ENCODE data around the gene FANCC. TPM values are rescaled to one million over a fixed set of nuclear protein-coding genes. Genes with fewer than 3 reads are reported as not detected.

Gene FANCC
- total and polyA plus RNA-seq, 4 donors, result 8.3 to 32.4 (median 11.5) TPM

DNA sequence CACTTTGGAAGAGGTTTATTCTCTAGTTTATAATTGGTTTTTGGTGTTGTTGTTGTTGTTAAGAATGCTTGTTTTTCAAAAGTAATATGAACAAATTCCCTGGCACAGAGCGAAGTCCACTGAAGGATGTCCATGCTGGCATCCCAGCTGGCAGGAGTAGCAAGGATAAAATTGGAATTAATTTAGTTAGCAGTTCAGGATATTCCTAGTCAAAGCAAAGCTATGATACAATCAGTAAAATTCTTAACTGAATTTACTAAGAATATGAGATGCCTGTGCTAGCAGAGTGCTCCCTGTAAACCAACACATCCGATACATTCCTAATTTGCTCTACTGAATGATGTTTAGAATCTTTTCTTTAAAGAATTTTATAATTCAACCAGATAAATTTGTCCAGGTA, 161.4 kb downstream of the FANCC start:
- H3K27me3 ChIP-seq (ENCODE audit: control insufficient read depth in 4 of 4, insufficient read depth in 4 of 4, low read length in 3 of 4), result no peaks in the 10 kb centered on the region
- H3K4me1 ChIP-seq (ENCODE audit: control insufficient read depth in 4 of 4, insufficient read depth in 4 of 4, low read length in 3 of 4), result peaks cover 0 to 9% (median 4%) of the 10 kb centered on the region in 4 donors
- H3K9me3 ChIP-seq (ENCODE audit: control insufficient read depth in 4 of 4, low read length in 3 of 4), result no peaks in the 10 kb centered on the region
- 97% methylated on average over 2 of the region's 2 CpGs for WGBS
- DNase-seq (ENCODE audit: low spot score), result no peak
- H3K36me3 ChIP-seq (ENCODE audit: control insufficient read depth in 4 of 4, insufficient read depth in 3 of 4, low read depth in 1 of 4, low read length in 3 of 4), result no peaks in the 10 kb centered on the region
- H3K27ac ChIP-seq (ENCODE audit: low read depth in 1 of 2, low read length in 2 of 2), result no peak overlapping the region
- no peak for TF ChIP-seq EGR1 (IDR thresholded peaks at IDR 0.05; ENCODE audit: low read depth in 2 of 2)
- no peak overlapping the region for H3K9ac ChIP-seq (ENCODE audit: low read depth in 1 of 2, low read length in 2 of 2)
- H3K4me3 ChIP-seq (ENCODE audit: low read depth in 1 of 3, low read length in 3 of 3), result no peak overlapping the region

DNA sequence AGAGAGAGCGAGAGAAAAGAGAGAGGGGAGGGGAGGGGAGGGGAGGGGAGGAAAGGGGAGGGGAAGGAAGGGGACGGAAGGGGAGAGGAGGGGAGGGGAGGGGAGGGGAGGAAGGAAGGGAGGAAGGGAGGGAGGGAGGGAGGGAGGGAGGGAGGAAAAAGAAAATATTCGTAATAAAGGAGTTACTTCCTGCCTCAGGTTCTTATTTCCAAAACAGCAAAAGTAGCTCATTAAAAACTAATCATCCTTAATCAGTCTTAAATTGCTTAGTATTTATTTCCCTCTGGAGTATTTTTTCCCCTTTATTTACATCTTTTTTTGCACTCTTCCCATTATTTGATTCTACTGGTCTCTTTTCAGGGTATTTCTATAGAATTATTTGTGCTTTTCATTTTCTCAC, 162.3 kb downstream of the FANCC start:
- no peak overlapping the region for H3K27ac ChIP-seq (ENCODE audit: low read depth in 1 of 2, low read length in 2 of 2)
- H3K36me3 ChIP-seq (ENCODE audit: control insufficient read depth in 4 of 4, insufficient read depth in 3 of 4, low read depth in 1 of 4, low read length in 3 of 4), result no peaks in the 10 kb centered on the region
- H3K27me3 ChIP-seq (ENCODE audit: control insufficient read depth in 4 of 4, insufficient read depth in 4 of 4, low read length in 3 of 4), result no peaks in the 10 kb centered on the region
- TF ChIP-seq TAF1 (conservative IDR thresholded peaks at IDR 0.05) (no peak), NR2F2 (IDR thresholded peaks at IDR 0.05) (no peak), YY1 (IDR thresholded peaks at IDR 0.05) (no peak), SP1 (IDR thresholded peaks at IDR 0.05) (no peak), HNF4G (IDR thresholded peaks at IDR 0.05) (no peak), GABPA (IDR thresholded peaks at IDR 0.05 in 1 of 2, conservative IDR thresholded peaks at IDR 0.05 in 1 of 2) (no peak)
- TF ChIP-seq, protein P1, sequence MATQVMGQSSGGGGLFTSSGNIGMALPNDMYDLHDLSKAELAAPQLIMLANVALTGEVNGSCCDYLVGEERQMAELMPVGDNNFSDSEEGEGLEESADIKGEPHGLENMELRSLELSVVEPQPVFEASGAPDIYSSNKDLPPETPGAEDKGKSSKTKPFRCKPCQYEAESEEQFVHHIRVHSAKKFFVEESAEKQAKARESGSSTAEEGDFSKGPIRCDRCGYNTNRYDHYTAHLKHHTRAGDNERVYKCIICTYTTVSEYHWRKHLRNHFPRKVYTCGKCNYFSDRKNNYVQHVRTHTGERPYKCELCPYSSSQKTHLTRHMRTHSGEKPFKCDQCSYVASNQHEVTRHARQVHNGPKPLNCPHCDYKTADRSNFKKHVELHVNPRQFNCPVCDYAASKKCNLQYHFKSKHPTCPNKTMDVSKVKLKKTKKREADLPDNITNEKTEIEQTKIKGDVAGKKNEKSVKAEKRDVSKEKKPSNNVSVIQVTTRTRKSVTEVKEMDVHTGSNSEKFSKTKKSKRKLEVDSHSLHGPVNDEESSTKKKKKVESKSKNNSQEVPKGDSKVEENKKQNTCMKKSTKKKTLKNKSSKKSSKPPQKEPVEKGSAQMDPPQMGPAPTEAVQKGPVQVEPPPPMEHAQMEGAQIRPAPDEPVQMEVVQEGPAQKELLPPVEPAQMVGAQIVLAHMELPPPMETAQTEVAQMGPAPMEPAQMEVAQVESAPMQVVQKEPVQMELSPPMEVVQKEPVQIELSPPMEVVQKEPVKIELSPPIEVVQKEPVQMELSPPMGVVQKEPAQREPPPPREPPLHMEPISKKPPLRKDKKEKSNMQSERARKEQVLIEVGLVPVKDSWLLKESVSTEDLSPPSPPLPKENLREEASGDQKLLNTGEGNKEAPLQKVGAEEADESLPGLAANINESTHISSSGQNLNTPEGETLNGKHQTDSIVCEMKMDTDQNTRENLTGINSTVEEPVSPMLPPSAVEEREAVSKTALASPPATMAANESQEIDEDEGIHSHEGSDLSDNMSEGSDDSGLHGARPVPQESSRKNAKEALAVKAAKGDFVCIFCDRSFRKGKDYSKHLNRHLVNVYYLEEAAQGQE (IDR thresholded peaks at IDR 0.05), result no peak
- TF ChIP-seq, protein P2, sequence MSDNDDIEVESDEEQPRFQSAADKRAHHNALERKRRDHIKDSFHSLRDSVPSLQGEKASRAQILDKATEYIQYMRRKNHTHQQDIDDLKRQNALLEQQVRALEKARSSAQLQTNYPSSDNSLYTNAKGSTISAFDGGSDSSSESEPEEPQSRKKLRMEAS (IDR thresholded peaks at IDR 0.05), result no peak
- TF ChIP-seq, protein P3, sequence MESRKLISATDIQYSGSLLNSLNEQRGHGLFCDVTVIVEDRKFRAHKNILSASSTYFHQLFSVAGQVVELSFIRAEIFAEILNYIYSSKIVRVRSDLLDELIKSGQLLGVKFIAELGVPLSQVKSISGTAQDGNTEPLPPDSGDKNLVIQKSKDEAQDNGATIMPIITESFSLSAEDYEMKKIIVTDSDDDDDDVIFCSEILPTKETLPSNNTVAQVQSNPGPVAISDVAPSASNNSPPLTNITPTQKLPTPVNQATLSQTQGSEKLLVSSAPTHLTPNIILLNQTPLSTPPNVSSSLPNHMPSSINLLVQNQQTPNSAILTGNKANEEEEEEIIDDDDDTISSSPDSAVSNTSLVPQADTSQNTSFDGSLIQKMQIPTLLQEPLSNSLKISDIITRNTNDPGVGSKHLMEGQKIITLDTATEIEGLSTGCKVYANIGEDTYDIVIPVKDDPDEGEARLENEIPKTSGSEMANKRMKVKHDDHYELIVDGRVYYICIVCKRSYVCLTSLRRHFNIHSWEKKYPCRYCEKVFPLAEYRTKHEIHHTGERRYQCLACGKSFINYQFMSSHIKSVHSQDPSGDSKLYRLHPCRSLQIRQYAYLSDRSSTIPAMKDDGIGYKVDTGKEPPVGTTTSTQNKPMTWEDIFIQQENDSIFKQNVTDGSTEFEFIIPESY (IDR thresholded peaks at IDR 0.05), result no peak
- peaks cover 0 to 9% (median 4%) of the 10 kb centered on the region in 4 donors for H3K4me1 ChIP-seq (ENCODE audit: control insufficient read depth in 4 of 4, insufficient read depth in 4 of 4, low read length in 3 of 4)
- no peak overlapping the region for H3K9ac ChIP-seq (ENCODE audit: low read depth in 1 of 2, low read length in 2 of 2)
- 69% methylated on average over 2 of the region's 3 CpGs for WGBS
- no peaks in the 10 kb centered on the region for H3K9me3 ChIP-seq (ENCODE audit: control insufficient read depth in 4 of 4, low read length in 3 of 4)
- DNase-seq (ENCODE audit: low spot score), result no peak
- H3K4me3 ChIP-seq (ENCODE audit: low read depth in 1 of 3, low read length in 3 of 3), result no peak overlapping the region

DNA sequence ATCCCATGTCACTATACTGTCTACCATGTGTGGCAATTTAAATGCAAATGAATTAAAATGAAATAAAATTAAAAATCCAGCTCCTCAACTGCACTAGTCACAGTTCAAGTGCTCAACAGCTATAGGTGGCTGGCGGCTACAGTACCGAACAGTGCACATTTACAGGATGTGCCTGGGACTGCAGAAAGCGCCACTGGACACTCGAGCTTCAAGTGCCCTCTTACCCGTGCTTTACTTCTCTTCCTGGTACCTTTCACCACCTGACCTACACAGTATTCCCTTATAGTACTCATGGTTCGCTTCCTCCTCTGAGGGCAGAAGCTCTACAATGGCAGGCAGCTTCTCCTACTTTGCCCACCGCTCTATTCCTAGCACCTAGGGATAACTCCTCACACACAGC, 166.6 kb downstream of the FANCC start:
- H3K9me3 ChIP-seq (ENCODE audit: control insufficient read depth in 4 of 4, low read length in 3 of 4), result no peaks in the 10 kb centered on the region
- H3K4me1 ChIP-seq (ENCODE audit: control insufficient read depth in 4 of 4, insufficient read depth in 4 of 4, low read length in 3 of 4), result peaks cover 0 to 16% (median 0%) of the 10 kb centered on the region in 4 donors
- no peak overlapping the region for H3K27ac ChIP-seq (ENCODE audit: low read depth in 1 of 2, low read length in 2 of 2)
- TF ChIP-seq RXRA (IDR thresholded peaks at IDR 0.05) (no peak), TAF1 (conservative IDR thresholded peaks at IDR 0.05) (no peak)
- TF ChIP-seq, protein P4, sequence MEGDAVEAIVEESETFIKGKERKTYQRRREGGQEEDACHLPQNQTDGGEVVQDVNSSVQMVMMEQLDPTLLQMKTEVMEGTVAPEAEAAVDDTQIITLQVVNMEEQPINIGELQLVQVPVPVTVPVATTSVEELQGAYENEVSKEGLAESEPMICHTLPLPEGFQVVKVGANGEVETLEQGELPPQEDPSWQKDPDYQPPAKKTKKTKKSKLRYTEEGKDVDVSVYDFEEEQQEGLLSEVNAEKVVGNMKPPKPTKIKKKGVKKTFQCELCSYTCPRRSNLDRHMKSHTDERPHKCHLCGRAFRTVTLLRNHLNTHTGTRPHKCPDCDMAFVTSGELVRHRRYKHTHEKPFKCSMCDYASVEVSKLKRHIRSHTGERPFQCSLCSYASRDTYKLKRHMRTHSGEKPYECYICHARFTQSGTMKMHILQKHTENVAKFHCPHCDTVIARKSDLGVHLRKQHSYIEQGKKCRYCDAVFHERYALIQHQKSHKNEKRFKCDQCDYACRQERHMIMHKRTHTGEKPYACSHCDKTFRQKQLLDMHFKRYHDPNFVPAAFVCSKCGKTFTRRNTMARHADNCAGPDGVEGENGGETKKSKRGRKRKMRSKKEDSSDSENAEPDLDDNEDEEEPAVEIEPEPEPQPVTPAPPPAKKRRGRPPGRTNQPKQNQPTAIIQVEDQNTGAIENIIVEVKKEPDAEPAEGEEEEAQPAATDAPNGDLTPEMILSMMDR (IDR thresholded peaks at IDR 0.05; ENCODE audit: low read depth, low read length, missing input control), result no peak
- H3K4me3 ChIP-seq (ENCODE audit: low read depth in 1 of 3, low read length in 3 of 3), result no peak overlapping the region
- no peak overlapping the region for H3K9ac ChIP-seq (ENCODE audit: low read depth in 1 of 2, low read length in 2 of 2)
- no peaks in the 10 kb centered on the region for H3K36me3 ChIP-seq (ENCODE audit: control insufficient read depth in 4 of 4, insufficient read depth in 3 of 4, low read depth in 1 of 4, low read length in 3 of 4)
- WGBS, result 97% methylated on average over 7 of the region's 7 CpGs
- DNase-seq (ENCODE audit: low spot score), result no peak
- no peaks in the 10 kb centered on the region for H3K27me3 ChIP-seq (ENCODE audit: control insufficient read depth in 4 of 4, insufficient read depth in 4 of 4, low read length in 3 of 4)

All from liver (tissue), 9 donors.